HepG2 (cell line): ENCODE data around the gene TXNRD3. TPM values are rescaled to one million over a fixed set of nuclear protein-coding genes. Genes with fewer than 3 reads are reported as not detected.

Experiments
- KIAA2018 ChIP-seq: sonication (generic); formaldehyde crosslinking; IDR thresholded peaks from 2 replicates; pipeline ENCODE4 v1.5.0; 2020; ENCODE audit warnings: mild to moderate bottlenecking, missing genetic modification reagents, borderline replicate concordance
- NR2F6 ChIP-seq, 2 experiments: IDR thresholded peaks; 2 replicates each; pipeline ENCODE4 v1.6.1; 2016; ENCODE audit warnings: antibody characterized with exemption in 1 of 2, mild to moderate bottlenecking in 1 of 2
- SMC3 ChIP-seq: IDR thresholded peaks from 2 replicates; pipeline ENCODE4 v1.6.1; 2011; ENCODE audit warnings: low read length, improper control_type of control experiment
- ZNF605 ChIP-seq: sonication (generic); formaldehyde crosslinking; IDR thresholded peaks from 2 replicates; pipeline ENCODE4 v1.8.0; 2022; ENCODE audit warnings: mild to moderate bottlenecking, missing genetic modification reagents
- polyA plus RNA-seq, 8 experiments: library from polyadenylated mRNA; depleted of rRNA in 3 of 8; stranded (reverse) in 7 of 8; unstranded in 1 of 8; fragments of >200 nt; fragmentation: Illumina TruSeq in 4 of 8; extraction: Trizol in 4 of 8; gene quantifications; 2 replicates each; pipeline versions ENCODE4 v1.2.1 to v1.2.3, GENCODE V29; 2011 to 2016; ENCODE audit warnings: low read depth in 4 of 8, missing spikeins in 1 of 8, mixed read lengths in 1 of 8; ENCODE audit not compliant: insufficient read depth in 1 of 8
- total RNA-seq, 5 experiments: library from RNA; depleted of rRNA; stranded (reverse); fragments of >200 nt; fragmentation: Illumina TruSeq; extraction: Trizol; gene quantifications; 2 replicates each; pipeline ENCODE4 v1.2.3, GENCODE V29; 2016; ENCODE audit warnings: low read depth in 1 of 5
- TF ChIP-seq, protein P1 (sequence below), 2 experiments: fragments of 450-650 bp in 1 of 2; sonication (generic) in 1 of 2; formaldehyde crosslinking in 1 of 2; IDR thresholded peaks; 2 replicates each; pipeline versions ENCODE4 v1.6.1 to v1.8.0; 2016 to 2022; ENCODE audit warnings: antibody characterized with exemption in 1 of 2, mild to moderate bottlenecking in 1 of 2, missing genetic modification reagents in 1 of 2

The TXNRD3 gene
- total and polyA plus RNA-seq, 2 of the 13 experiments (the other 11 are each of a cell fraction or from before 2014, with no cell fraction given) = 4.8 to 20.7 TPM

DNA sequence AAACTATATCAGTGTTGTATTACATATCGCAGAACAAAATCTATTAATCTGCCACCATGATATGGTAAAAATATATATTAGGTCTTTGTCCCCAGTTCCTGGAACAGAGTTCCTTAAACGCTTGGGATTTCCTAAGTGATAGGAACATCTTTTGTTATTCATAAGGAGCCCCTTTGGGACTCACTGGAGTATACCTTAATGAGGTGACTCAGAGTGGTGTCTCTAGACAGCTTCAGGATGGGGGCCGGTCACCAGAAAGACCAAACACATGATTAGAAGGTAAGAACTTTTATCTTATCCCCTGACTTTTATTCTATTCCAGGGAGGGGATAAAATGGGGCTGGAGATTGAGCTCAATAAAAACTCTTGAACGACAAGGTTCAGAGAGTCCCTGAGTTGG lies 36.8 kb upstream of the TXNRD3 start (continued):
- TF ChIP-seq KIAA2018 (no peak), SMC3 (no peak), NR2F6 (IDR thresholded peaks at IDR 0.05) (no peak), NR2F6 (CRISPR knock-in tag; IDR thresholded peaks at IDR 0.05) (no peak), ZNF605 (CRISPR knock-in tag) (no peak)
- TF ChIP-seq, protein P1, sequence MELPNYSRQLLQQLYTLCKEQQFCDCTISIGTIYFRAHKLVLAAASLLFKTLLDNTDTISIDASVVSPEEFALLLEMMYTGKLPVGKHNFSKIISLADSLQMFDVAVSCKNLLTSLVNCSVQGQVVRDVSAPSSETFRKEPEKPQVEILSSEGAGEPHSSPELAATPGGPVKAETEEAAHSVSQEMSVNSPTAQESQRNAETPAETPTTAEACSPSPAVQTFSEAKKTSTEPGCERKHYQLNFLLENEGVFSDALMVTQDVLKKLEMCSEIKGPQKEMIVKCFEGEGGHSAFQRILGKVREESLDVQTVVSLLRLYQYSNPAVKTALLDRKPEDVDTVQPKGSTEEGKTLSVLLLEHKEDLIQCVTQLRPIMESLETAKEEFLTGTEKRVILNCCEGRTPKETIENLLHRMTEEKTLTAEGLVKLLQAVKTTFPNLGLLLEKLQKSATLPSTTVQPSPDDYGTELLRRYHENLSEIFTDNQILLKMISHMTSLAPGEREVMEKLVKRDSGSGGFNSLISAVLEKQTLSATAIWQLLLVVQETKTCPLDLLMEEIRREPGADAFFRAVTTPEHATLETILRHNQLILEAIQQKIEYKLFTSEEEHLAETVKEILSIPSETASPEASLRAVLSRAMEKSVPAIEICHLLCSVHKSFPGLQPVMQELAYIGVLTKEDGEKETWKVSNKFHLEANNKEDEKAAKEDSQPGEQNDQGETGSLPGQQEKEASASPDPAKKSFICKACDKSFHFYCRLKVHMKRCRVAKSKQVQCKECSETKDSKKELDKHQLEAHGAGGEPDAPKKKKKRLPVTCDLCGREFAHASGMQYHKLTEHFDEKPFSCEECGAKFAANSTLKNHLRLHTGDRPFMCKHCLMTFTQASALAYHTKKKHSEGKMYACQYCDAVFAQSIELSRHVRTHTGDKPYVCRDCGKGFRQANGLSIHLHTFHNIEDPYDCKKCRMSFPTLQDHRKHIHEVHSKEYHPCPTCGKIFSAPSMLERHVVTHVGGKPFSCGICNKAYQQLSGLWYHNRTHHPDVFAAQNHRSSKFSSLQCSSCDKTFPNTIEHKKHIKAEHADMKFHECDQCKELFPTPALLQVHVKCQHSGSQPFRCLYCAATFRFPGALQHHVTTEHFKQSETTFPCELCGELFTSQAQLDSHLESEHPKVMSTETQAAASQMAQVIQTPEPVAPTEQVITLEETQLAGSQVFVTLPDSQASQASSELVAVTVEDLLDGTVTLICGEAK (IDR thresholded peaks at IDR 0.05) = no peak
- TF ChIP-seq, protein P1 (CRISPR knock-in tag; IDR thresholded peaks at IDR 0.05) = no peak
